ENCODE results near the gene NCKAP5. TPM values are rescaled to one million over a fixed set of nuclear protein-coding genes. Genes with fewer than 3 reads are reported as not detected.

NCKAP5 gene
- total and polyA plus RNA-seq, 2 of the 8 experiments (the other 6 are each of a cell fraction or from before 2014, with no cell fraction given): 0.27 to 0.86 TPM

DNA sequence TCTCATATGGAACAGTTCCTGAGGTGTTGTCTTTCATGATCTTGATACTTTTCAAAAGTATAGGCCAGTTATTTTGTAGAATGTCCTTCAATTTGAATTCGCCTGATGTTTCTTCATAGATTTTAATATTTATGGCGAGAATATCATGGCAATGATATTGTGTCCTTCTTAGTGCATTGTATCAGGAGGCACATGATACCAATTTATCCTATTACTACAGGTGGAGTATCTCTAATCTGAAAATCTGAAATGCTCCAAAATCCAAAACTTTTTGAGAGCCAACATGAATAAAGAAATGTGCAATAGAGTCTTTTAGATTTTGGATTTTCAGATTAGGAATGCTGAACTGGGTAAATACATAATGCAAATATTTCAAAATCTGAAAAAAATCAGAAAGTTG lies 681.7 kb downstream of the NCKAP5 start:
- no peak overlapping the region for H3K4me2 ChIP-seq (ENCODE audit: insufficient read depth in 1 of 2, low read depth in 2 of 2, low read length in 2 of 2)
- ChIA-PET CTCF (ENCODE audit: partially characterized antibody) (no interaction called here), POLR2A (ENCODE audit: partially characterized antibody) (no interaction called here)
- no peak overlapping the region for H2BK12ac ChIP-seq (ENCODE audit: low read depth, low read length)
- no peak overlapping the region for H2AK5ac ChIP-seq (ENCODE audit: low read depth, low read length)
- no peaks in the 10 kb centered on the region for H3K79me1 ChIP-seq (ENCODE audit: low read depth, low read length)
- H3K4me1 ChIP-seq (replicated peaks in 1 of 4; ENCODE audit: control insufficient read depth in 3 of 4, insufficient read depth in 4 of 4, low read length in 3 of 4): no peaks in the 10 kb centered on the region
- H3K23me2 ChIP-seq (ENCODE audit: low read depth, low read length): no peaks in the 10 kb centered on the region
- H3K79me2 ChIP-seq (ENCODE audit: control insufficient read depth in 1 of 2, insufficient read depth in 2 of 2, low read length in 2 of 2): no peaks in the 10 kb centered on the region
- no peak overlapping the region for H3K4ac ChIP-seq (replicated peaks; ENCODE audit: insufficient read length, low read depth, low read length)
- no peaks in the 10 kb centered on the region for H3K9me3 ChIP-seq (ENCODE audit: insufficient read depth in 2 of 2, low read depth in 1 of 2, low read length in 1 of 2)
- DNase-seq (ENCODE audit: low read depth in 1 of 2, low spot score in 2 of 2) (no peak), FAIRE-seq (no peak)
- H3K18ac ChIP-seq (ENCODE audit: extremely low read depth, low read length): no peak overlapping the region
- no peak for TF ChIP-seq HDAC6 (IDR thresholded peaks at IDR 0.05; ENCODE audit: low read depth, low read length)
- no peak for TF ChIP-seq KDM1A (IDR thresholded peaks at IDR 0.05; ENCODE audit: borderline replicate concordance, low read length)
- TF ChIP-seq FOSL1 (IDR thresholded peaks at IDR 0.05; ENCODE audit: insufficient read depth, low read depth, low read length): no peak
- no peak for TF ChIP-seq BACH1 (IDR thresholded peaks at IDR 0.05; ENCODE audit: low read length)
- no peak for TF ChIP-seq SP1 (IDR thresholded peaks at IDR 0.05; ENCODE audit: low read depth, low read length)
- TF ChIP-seq TCF12 (IDR thresholded peaks at IDR 0.05; ENCODE audit: low read depth, low read length): no peak
- no peak for TF ChIP-seq TAF1 (IDR thresholded peaks at IDR 0.05; ENCODE audit: low read depth, low read length)
- H3K23ac ChIP-seq (ENCODE audit: insufficient read length): no peak overlapping the region
- H3K14ac ChIP-seq (ENCODE audit: insufficient read length): no peak overlapping the region
- H3K27ac ChIP-seq (ENCODE audit: low read depth, low read length): no peak overlapping the region
- H3K36me3 ChIP-seq (ENCODE audit: control insufficient read depth in 2 of 4, insufficient read depth in 4 of 4, low read length in 3 of 4): no peaks in the 10 kb centered on the region
- no peak overlapping the region for H4K5ac ChIP-seq (ENCODE audit: insufficient read length, low read depth, low read length)
- no peak overlapping the region for H2BK5ac ChIP-seq (ENCODE audit: low read depth, low read length)
- H3K4me3 ChIP-seq (ENCODE audit: extremely low read depth in 1 of 4, insufficient read depth in 2 of 4, low read depth in 3 of 4, low read length in 4 of 4): no peak overlapping the region
- no peak overlapping the region for H2BK20ac ChIP-seq (ENCODE audit: low read length)
- no peak overlapping the region for H3K56ac ChIP-seq (replicated peaks; ENCODE audit: insufficient read length, low read depth, low read length)
- no peak overlapping the region for H3K9ac ChIP-seq (replicated peaks in 1 of 4; ENCODE audit: extremely low read depth in 1 of 4, low read depth in 3 of 4, low read length in 3 of 4)
- no peak overlapping the region for H2BK15ac ChIP-seq (ENCODE audit: low read length)
- no peak overlapping the region for H4K8ac ChIP-seq (ENCODE audit: extremely low read depth, insufficient read depth, low read length)
- no peak overlapping the region for H2BK120ac ChIP-seq (replicated peaks; ENCODE audit: low read depth, low read length)
- H4K20me1 ChIP-seq (replicated peaks in 1 of 2; ENCODE audit: control insufficient read depth in 1 of 2, insufficient read depth in 2 of 2, low read length in 2 of 2): no peaks in the 10 kb centered on the region
- H4K91ac ChIP-seq (replicated peaks; ENCODE audit: insufficient read length, low read length): no peak overlapping the region
- no peaks in the 10 kb centered on the region for H3K27me3 ChIP-seq (replicated peaks in 1 of 4; ENCODE audit: control insufficient read depth in 3 of 4, extremely low read depth in 1 of 4, insufficient read depth in 3 of 4, low read length in 3 of 4)
- WGBS, 2 experiments (ENCODE audit: extremely low coverage in 1 of 2, insufficient coverage in 1 of 2, insufficient read length in 1 of 2, insufficient replicate concordance in 2 of 2, low coverage in 1 of 2, low lambda C conversion rate in 2 of 2, missing lambda C conversion rate in 1 of 2): 92% methylated on average over 2 of the region's 2 CpGs; no CpG with 5 or more reads in 1 of the 2 experiments
- no peak overlapping the region for H2AFZ ChIP-seq (ENCODE audit: low read length)
